ENCODE results near the gene C2orf42.

DNA sequence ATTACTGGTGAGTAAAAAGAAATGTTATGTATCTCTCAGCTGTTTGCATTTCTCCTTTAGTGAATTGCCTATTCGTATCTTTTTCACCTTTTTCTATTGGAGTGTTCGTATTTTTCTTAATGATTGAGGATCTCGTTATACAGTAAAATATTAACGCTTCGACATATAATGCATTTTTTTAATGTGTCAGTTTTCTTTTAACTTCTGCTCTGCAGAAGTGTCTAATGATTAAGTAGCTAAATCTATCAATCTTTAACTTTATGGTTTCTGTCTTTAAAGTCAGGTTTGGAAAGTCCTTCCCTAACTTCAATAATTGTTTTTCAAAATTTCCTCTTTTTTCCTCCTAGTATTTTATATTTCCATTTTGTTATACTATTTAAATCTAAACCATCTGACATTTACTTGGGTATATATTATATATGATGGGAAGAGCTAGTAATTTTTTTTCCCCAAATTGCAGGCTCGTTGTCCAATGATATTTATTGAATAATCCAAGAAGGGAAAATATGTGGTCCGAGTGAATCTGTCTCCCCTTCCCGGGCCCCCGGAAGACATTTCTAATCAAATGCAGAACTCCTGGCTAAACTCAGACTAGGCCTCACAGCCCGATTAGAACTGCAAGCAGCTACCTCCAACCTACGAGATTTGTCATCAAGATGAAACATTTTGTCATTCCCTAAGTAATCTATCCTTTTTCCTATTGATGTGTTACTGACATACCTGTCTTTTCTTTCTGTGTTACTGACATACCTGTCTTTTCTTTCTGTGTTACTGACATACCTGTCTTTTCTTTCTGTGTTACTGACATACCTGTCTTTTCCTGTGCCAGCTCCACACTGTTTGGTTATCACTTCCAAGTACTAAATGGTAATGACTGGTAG, 86.3 kb downstream of the C2orf42 start:
- TF ChIP-seq CTCF (IDR thresholded peaks at IDR 0.05) (no peak), POLR2A (IDR thresholded peaks at IDR 0.05) (no peak), POLR2AphosphoS5 (IDR thresholded peaks at IDR 0.05) (no peak)
